Gastroesophageal sphincter (tissue), 4 donors: ENCODE data around the gene PRPF6. TPM values are rescaled to one million over a fixed set of nuclear protein-coding genes. Genes with fewer than 3 reads are reported as not detected.
"Not testable (repeated sequence)": the region's sequence is repeated elsewhere in the genome, so short reads cannot be mapped to it uniquely, and the experiment has no call there.

ENCODE experiments used
- ATAC-seq: fragments of 150-250 bp; one replicate; pipeline ENCODE4 v1.9.1; 2016; ENCODE audit warnings: mild to moderate bottlenecking, moderate library complexity
- H3K27ac ChIP-seq, 4 donors: fragments of 200-600 bp; sonication (generic) in 3 of 4; 1 replicate in 3 of 4; 2 replicates in 1 of 4; pipeline ENCODE4 v1.5.1; 2016 to 2019
- H3K27me3 ChIP-seq: fragments of 200-600 bp; sonication (generic); one replicate; pipeline ENCODE4 v1.5.1; 2019
- H3K36me3 ChIP-seq, 2 donors: fragments of 200-600 bp; sonication (generic); one replicate each; pipeline ENCODE4 v1.5.1; 2019; ENCODE audit warnings: control low read depth in 1 of 2
- H3K4me1 ChIP-seq, 3 donors: fragments of 200-600 bp; sonication (generic); 1 replicate in 2 of 3; 2 replicates in 1 of 3; pipeline ENCODE4 v1.5.1; 2016 to 2019; ENCODE audit warnings: control low read depth in 2 of 3
- H3K4me3 ChIP-seq, 2 donors: fragments of 200-600 bp; sonication (generic); one replicate each; pipeline ENCODE4 v1.5.1; 2019; ENCODE audit warnings: mild to moderate bottlenecking in 1 of 2, moderate library complexity in 1 of 2
- H3K9me3 ChIP-seq, 3 donors: fragments of 200-600 bp; sonication (generic); one replicate each; pipeline ENCODE4 v1.5.1; 2017 to 2019; ENCODE audit warnings: control low read depth in 2 of 3
- CTCF ChIP-seq, 4 experiments: fragments of 200-600 bp in 2 of 4; fragments of 450-650 bp in 2 of 4; sonication (generic) in 1 of 4; IDR thresholded peaks; one replicate each; pipeline ENCODE4 v1.5.1; 2017 to 2019; ENCODE audit warnings: antibody characterized with exemption in 4 of 4, mild to moderate bottlenecking in 2 of 4, moderate library complexity in 2 of 4
- EP300 ChIP-seq: sonication (generic); formaldehyde crosslinking; IDR thresholded peaks from one replicate; pipeline ENCODE4 v1.6.1; 2017; ENCODE audit warnings: antibody characterized with exemption, mild to moderate bottlenecking
- POLR2A ChIP-seq, 2 donors: fragments of 450-650 bp; IDR thresholded peaks; one replicate each; pipeline ENCODE4 v1.6.1; 2017; ENCODE audit warnings: antibody characterized with exemption in 2 of 2, mild to moderate bottlenecking in 2 of 2, moderate library complexity in 1 of 2
- POLR2AphosphoS5 ChIP-seq: sonication (generic); formaldehyde crosslinking; IDR thresholded peaks from one replicate; pipeline ENCODE4 v1.6.1; 2017; ENCODE audit warnings: antibody characterized with exemption
- WGBS, 2 donors: methylation state at CpG; one replicate each; pipeline ENCODE4 v1.1.5; 2018; ENCODE audit warnings: low coverage in 1 of 2; 5-methylcytosine and 5-hydroxymethylcytosine counted together
- total RNA-seq, 4 donors: library from RNA; depleted of rRNA; stranded (reverse); fragments of >200 nt; gene quantifications; one replicate each; pipeline ENCODE4 v1.1.0, GENCODE V29; 2016

Gene PRPF6
- total RNA-seq, 4 donors from 2014 or later = 53.7 to 73.0 (median 67.6) TPM

- no peak for ATAC-seq
- H3K4me3 ChIP-seq = no peak overlapping the region
- WGBS, 2 donors = 80% methylated on average over 3 of the region's 13 CpGs; no CpG with 5 or more reads in 1 of the 2 donors
Measured at GRCh38 chr20:63957690-63958441, 23.1 kb upstream of the PRPF6 start.

GRCh38 chr20:63958471-63958870 lies 22.5 kb upstream of the PRPF6 start:
- TF ChIP-seq EP300 (no peak), POLR2A (IDR thresholded peaks at IDR 0.05) (no peak), POLR2AphosphoS5 (no peak), CTCF (IDR thresholded peaks at IDR 0.05) (no peak)
- Histone ChIP-seq H3K4me1 (peaks cover 0 to 42% (median 29%) of the 10 kb centered on the region in 3 donors), H3K4me3 (no peak overlapping the region), H3K27ac (peak overlapping the region in 2 of 4 donors; percentile 80 to 95), H3K27me3 (no peaks in the 10 kb centered on the region), H3K9me3 (no peaks in the 10 kb centered on the region), H3K36me3 (peaks cover 0 to 51% of the 10 kb centered on the region in 2 donors)
- 92 to 100% methylated on average over 1 to 2 of the region's 4 CpGs for WGBS, 2 donors
- no peak for ATAC-seq

More at GRCh38 chr20:63957690-63958441, 23.1 kb upstream of the PRPF6 start:
- H3K36me3 ChIP-seq = peaks cover 0 to 45% of the 10 kb centered on the region in 2 donors
- H3K4me1 ChIP-seq = peaks cover 0 to 48% (median 32%) of the 10 kb centered on the region in 3 donors
- no peaks in the 10 kb centered on the region for H3K9me3 ChIP-seq
- peak overlapping the region in 3 of 4 donors; percentile 72 to 95 (median 80) for H3K27ac ChIP-seq
- no peak for TF ChIP-seq POLR2A (IDR thresholded peaks at IDR 0.05)
- no peak for TF ChIP-seq EP300
- no peak for TF ChIP-seq CTCF (IDR thresholded peaks at IDR 0.05)
- TF ChIP-seq POLR2AphosphoS5 = no peak
- no peaks in the 10 kb centered on the region for H3K27me3 ChIP-seq

GRCh38 chr20:63958964-63959698 lies 21.8 kb upstream of the PRPF6 start:
- no peak overlapping the region for H3K27ac ChIP-seq
- H3K4me3 ChIP-seq = no peak overlapping the region
- TF ChIP-seq EP300 (no peak), POLR2AphosphoS5 (no peak), POLR2A (IDR thresholded peaks at IDR 0.05) (no peak), CTCF (IDR thresholded peaks at IDR 0.05) (no peak)
- ATAC-seq = no peak
- H3K9me3 ChIP-seq = no peaks in the 10 kb centered on the region
- H3K4me1 ChIP-seq = peaks cover 0 to 35% (median 22%) of the 10 kb centered on the region in 3 donors
- WGBS, 2 donors = 100% methylated on average over 1 of the region's 10 CpGs; no CpG with 5 or more reads in 1 of the 2 donors
- no peaks in the 10 kb centered on the region for H3K27me3 ChIP-seq
- peaks cover 0 to 58% of the 10 kb centered on the region in 2 donors for H3K36me3 ChIP-seq

GRCh38 chr20:63959699-63960075 lies 21.2 kb upstream of the PRPF6 start:
- H3K4me3 ChIP-seq = no peak overlapping the region
- peaks cover 0 to 30% (median 17%) of the 10 kb centered on the region in 3 donors for H3K4me1 ChIP-seq
- ATAC-seq = no peak
- 88% methylated on average over 11 of the region's 17 CpGs; no CpG with 5 or more reads in 1 of the 2 donors for WGBS, 2 donors
- H3K27me3 ChIP-seq = no peaks in the 10 kb centered on the region
- H3K36me3 ChIP-seq = peaks cover 0 to 63% of the 10 kb centered on the region in 2 donors
- H3K9me3 ChIP-seq = no peaks in the 10 kb centered on the region
- H3K27ac ChIP-seq = no peak overlapping the region
- TF ChIP-seq EP300 (no peak), POLR2AphosphoS5 (no peak), CTCF (IDR thresholded peaks at IDR 0.05) (no peak), POLR2A (IDR thresholded peaks at IDR 0.05) (no peak)

- H3K27ac ChIP-seq, H3K27me3 ChIP-seq, H3K4me3 ChIP-seq, ATAC-seq, H3K9me3 ChIP-seq: not testable (repeated sequence)
- WGBS, 2 donors = no CpG with 5 or more reads among the region's 15 CpGs
- peaks cover 0 to 64% of the 10 kb centered on the region in 2 donors for H3K36me3 ChIP-seq
- H3K4me1 ChIP-seq = peaks cover 0 to 19% (median 14%) of the 10 kb centered on the region in 3 donors
Measured at GRCh38 chr20:63960654-63961621, 20.0 kb upstream of the PRPF6 start.
